T-helper 9 cell (primary cell): Measurements from ENCODE around the gene DNAJB2.

Source experiments
- DNase-seq: peaks from one replicate; pipeline ENCODE4 v3.0.0-alpha.2; 2020
- total RNA-seq, 2 donors: gene quantifications; one replicate each; lab custom pipeline; 2026; lab: John Stamatoyannopoulos, UW

The DNAJB2 gene
- total RNA-seq, result 92.4 to 137 reads per million in 2 donors

DNA sequence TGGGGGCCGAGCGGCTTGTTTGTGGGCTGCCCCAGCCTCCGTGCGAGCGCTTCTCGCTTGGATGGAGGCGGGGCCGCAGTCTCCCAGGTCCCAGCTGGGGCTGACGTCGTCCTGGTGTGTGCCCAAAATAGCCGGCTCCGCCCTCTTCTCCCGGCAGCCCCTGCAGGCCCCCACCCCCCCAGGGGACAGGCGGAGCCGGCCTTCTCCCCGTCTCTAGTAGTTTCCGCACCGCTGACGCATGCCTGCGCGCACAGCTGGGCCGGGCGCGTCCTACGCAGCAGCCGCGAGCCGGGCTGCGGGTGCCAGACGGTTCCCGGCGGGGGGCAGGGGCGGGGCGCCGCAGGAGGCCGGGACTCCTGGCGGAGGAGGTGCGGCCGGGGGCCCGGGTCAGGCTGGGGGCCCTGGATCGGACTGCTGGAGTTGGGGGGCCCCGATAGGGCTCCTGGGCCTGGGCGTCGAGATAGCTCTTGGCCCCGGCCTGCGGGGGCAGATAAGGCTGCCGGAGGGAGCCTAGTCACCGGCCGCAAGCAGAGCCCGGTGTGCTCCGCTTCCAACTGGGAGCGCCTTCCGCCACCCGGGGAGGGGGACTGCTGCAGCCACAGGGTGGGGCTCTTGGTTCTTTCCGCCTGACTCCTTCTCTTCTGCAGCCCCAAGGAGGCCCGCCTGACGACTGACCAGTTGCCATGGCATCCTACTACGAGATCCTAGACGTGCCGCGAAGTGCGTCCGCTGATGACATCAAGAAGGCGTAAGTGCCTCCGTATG lies at the start of gene DNAJB2:
Gene DNAJB2, plus strand, starts transcription at position 216 of the 765 bp plus-strand sequence. Its CDS starts 468 bp downstream, at position 684.
- peak; percentile 98 for DNase-seq

DNA sequence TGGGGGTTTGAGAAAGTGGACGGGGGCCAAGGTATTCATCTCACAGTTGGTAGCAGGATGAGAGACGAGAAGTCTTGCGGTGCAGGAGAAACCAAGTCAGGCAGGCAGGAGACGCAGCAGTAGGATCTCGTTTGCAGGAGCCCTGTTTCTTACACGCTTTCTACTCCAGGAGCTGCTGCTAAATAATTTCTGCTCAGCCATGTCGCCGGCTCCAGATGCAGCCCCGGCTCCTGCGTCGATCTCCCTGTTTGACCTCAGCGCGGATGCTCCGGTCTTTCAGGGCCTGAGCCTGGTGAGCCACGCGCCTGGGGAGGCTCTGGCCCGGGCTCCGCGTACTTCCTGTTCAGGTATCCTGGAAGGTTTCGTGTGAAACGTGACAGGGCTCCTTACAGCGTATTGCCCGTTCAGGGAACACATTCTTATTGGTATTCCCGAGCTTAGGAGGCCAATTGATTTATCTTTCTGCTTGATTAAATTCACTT lies 49.1 kb upstream of the DNAJB2 start:
- peak; percentile 24 for DNase-seq

DNA sequence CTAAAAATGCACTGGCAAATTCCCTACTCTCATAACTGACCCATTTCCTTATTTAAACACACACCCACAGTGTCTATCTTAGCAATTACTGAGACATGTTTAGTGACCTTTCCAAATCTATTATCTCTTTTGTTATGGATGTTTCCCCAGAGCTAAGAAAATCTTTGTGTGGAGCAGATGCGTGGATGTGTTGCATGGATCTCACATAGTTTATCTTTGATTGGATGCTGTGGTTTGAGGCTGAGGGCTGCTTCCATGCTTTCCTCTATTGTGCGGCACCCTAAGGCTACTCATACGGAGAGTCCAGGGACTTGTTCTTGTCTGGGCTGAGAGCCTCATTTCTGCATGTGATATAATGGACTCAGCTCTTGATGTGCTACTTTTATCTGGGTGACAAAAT lies 44.8 kb upstream of the DNAJB2 start:
- no peak for DNase-seq

DNA sequence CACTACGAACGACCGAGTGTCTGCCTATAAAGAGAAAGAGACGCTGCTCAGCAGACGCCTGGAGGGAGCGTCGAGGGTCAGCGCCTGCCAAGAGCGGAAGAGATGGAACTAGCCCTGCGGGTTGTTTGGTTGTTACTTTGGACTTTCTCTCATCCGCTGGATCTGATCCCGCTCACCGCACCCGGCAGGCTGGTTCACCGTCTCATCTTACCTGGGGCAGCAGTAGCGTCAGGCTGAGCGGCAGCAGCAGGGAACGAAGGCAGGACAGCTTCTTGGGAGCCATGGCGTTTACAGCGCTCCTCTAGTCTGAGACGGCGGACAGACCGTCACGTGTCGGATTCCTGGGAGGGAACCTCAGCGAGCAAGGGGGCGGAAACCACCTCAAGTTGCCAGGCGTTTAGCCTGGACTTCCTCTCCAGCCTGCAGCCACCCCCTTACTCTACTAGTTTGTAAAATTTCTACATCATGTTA lies 35.8 kb upstream of the DNAJB2 start:
- no peak for DNase-seq

DNA sequence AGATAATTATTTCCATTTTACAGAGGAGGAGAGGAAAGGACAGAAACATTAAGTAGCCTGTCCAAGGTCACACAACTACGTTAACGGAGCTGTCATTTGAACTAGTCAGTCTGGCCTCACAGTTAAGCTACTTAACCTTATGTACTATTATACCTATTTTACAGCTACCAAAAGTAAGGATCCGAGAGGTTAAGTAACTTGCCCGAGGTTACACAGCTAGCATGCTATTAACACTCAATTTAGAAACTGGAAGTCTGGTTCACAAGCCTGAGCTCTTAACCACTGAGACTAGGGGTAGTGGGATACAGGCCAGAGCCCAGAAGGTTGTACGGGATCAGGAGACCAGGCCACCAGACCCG lies 34.4 kb upstream of the DNAJB2 start:
- DNase-seq, result no peak

DNA sequence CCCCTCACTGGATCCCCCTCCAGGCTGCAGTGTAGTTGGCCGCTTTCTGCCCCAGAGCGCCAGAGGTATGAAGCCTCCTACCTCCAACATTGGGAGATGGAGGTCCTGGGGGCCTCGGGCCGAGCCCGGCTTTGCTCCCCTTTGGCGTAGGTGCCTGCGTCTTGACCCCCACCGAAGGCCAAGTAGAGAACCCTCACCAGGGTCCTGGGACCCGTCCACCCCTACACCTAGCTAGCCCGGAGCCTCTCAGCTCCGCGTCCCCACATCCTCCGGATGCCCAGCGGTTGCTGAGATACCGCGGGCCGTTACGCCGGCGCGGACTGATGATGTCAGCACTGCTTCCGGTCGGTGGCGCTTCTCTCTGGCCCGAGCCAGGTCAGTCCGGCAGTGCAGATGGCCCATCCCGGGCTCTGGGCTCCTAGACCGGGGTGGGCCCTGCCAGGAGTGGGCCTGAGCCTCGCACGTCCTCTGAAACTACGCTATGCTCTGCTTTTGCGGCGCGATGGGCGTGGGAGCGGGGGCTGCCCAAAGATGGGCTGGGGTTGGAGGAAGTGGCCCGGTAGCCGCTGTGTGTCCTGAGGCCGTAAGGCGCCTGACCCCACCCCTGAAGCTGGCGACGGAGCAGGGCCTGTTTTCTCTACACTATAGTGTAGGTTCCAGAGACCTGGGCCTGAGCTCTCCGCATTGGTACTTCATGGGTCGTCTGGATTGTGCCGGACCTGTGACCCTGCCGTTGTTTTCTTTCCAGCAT lies 33.8 kb upstream of the DNAJB2 start, which contains the start of the genes GLB1L and STK16:
Gene GLB1L, minus strand, starts transcription at position 297 of the 751 bp plus-strand sequence. CDS start 1,871 bp downstream, outside the sequence.
Gene STK16, plus strand, starts transcription at position 332 of the 751 bp plus-strand sequence. CDS start 521 bp downstream, outside the sequence.
- peak; percentile 81 for DNase-seq

DNA sequence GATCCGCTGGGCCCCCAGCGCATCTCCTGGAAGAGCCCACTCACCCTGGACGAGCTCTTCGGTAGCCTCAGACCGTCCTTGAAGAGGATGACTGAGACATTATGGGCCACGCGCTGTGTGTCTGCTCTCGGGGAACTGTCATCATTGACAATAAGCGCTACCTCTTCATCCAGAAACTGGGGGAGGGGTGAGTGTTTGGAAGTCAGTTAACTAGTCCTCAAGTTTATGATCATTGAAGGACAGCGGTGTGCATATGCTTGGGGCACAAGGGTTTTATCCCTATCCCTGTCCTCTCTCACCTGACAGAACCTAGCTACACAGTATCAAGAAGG lies 33.3 kb upstream of the DNAJB2 start:
- no peak for DNase-seq

DNA sequence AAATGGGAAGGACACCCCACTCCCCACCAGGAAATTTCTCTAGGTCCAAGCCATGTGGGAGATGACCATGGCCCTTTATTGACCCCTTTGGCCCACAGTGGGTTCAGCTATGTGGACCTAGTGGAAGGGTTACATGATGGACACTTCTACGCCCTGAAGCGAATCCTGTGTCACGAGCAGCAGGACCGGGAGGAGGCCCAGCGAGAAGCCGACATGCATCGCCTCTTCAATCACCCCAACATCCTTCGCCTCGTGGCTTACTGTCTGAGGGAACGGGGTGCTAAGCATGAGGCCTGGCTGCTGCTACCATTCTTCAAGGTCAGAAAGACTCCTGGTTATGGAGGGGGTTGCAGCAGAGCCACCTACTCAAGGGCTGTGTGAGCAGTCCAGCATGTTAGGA lies 32.6 kb upstream of the DNAJB2 start:
- DNase-seq, result no peak

DNA sequence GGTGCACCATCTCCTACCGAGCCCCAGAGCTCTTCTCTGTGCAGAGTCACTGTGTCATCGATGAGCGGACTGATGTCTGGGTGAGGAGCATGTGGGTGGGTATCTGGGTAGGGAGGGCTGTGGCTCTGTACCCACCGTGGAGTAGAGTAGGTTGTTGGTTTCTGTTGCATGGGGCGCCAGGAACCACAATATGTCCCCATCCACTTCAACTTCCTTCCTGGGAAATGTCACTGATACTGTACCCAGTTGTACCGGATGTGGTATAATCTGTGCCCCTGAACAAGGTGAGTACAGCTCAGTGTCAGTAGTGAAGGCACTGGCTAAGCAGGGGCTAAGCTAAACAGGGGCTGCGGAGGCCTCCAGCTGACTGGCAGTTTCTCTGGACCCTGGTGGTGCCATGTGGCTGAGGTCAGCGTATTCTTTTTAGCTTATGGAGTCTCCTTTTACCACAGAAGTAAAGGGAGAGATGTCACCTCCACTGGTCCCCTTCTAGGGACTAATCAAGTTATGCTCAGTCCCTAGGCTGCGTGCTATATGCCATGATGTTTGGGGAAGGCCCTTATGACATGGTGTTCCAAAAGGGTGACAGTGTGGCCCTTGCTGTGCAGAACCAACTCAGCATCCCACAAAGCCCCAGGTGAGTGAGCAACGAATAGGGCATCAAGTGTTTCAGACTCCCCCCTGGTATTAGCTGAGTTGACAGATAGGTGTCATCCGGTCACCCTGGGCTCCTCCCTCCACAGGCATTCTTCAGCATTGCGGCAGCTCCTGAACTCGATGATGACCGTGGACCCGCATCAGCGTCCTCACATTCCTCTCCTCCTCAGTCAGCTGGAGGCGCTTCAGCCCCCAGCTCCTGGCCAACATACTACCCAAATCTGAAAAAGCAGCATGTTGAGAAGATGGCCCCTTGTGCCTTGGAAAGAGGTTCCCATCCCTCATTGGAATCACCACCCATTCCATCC lies 31.2 kb upstream of the DNAJB2 start:
- DNase-seq, result peak; percentile 44

DNA sequence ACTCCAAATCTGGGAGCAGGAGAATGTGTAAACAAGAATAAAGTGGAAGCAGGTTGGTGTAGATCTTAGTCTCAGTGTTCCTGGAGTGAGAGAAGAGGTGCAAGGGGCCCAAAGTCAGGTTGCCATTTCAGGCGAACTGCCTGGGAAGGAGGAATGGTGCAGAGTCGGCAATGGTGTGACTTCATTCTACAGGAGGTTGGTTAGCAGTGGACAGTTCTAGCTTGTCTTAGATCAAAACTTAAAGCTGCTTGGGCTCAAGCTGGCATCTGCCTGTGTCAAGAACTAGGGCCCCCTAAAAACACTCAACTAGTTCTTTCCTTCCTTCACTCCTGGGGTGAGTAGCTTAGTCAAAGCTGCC lies 30.3 kb upstream of the DNAJB2 start:
- DNase-seq, result no peak

DNA sequence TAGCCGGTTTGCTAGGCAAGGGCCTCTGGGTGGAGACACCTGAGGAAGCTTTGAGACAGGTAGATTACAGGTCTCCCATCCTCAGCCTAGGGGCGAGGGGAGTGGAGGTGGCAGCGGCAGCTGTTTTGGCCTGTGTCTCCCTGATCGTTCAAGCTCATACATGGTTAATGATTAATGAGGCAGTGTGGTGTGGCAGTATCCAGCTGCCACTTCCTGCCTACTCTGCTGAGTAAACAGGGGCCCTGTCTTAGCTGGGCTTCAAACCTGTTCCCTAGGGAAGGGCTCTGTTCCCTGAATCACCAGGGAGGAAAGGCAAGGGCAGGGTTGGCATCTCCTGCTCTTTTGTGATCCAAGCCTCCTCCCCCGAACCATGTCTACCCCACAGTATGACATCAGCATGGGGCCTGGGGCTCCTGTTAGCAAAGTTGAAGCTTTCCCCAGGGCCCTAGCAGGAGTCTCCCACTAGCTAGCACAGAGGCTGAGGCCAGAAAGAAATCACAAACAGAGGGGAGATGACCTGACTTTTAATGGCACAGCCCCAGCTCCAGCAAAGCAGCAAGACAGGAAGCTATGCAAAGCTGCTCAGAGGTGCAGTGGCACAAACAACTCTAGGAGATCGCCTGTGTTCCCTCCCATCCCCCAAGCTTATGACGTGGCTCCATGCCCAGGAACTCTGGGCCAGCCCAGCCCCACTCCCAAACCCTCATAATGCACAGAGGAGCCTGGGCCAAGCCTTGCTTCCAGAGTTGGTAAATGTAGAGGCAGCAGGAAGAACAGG lies 29.8 kb upstream of the DNAJB2 start:
- DNase-seq, result peak; percentile 36

DNA sequence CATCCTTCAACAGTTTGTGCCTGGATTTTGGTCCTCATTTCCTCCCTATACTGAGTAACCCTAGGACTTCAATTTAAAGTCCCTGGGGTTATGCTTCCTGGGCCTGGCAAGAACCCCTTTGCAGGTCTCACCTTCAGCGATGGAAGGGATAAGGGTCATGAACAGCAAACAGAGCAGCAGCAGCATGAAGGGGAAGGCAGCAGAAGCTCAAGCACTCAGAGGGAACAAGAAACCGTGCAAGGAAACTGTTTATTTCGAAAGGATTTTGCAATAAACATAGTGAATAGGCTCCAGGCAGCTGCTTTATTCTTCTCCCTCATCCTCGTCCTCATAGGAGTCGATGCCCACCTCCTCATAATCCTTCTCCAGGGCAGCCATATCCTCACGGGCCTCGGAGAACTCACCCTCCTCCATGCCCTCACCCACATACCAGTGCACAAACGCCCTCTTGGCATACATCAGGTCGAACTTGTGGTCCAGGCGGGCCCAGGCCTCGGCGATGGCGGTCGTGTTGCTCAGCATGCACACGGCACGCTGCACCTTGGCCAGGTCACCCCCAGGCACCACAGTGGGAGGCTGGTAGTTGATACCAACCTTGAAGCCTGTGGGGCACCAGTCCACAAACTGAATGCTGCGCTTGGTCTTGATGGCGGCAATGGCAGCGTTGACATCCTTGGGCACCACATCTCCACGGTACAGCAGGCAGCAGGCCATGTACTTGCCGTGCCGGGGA lies 29.0 kb upstream of the DNAJB2 start:
- no peak for DNase-seq

DNA sequence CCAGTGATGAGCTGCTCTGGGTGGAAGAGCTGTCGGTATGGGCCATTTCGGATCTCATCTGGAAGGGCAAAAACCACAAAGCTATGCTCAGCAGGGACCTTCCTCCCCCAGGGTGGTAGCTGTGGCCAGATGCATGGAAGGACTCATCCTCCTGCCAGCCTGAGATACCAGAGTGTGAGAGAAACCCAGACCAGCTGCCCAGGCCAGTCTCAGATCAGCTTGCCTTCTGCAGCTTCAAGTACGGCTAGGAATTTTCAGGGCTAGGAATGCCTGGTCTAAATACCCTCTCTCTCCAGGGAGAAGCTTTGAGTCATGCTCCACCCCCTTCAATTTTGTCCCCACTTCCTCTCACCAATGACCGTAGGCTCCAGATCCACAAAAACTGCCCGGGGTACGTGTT lies 27.5 kb upstream of the DNAJB2 start:
- DNase-seq, result no peak

DNA sequence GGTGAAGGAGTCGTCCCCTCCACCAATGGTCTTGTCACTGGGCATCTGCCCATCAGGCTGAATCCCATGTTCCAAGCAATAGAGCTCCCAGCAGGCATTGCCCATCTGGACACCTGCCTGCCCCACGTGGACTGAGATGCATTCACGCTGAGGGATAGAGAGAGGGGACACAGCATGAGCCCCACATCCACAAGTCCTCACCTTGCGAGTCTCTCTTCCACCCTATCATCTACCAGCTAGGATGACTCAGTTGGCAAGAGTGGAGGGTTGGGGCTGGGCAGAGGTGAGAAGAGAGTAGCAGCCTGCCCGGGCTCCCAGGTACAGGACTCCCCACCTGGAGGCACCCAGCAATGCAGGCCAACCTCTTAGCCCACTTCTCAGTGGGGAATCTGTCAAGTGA lies 27.1 kb upstream of the DNAJB2 start:
- DNase-seq, result no peak

DNA sequence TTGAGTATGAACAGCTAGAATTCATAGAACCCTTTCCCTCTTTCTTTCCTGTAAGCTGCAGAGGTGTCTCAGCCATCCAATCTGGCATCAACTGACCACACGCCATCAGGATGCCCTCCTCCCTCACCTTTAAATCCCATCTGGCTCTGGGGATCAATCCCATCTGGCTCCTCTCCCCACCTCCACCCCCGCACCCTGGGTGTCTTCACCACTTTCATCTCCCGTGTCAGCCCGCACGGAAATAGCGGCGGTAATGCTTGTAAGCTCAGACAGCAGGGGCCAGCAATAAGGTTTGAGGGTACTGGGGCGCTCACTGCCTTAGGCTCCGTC lies 26.6 kb upstream of the DNAJB2 start:
- DNase-seq, result peak; percentile 25

DNA sequence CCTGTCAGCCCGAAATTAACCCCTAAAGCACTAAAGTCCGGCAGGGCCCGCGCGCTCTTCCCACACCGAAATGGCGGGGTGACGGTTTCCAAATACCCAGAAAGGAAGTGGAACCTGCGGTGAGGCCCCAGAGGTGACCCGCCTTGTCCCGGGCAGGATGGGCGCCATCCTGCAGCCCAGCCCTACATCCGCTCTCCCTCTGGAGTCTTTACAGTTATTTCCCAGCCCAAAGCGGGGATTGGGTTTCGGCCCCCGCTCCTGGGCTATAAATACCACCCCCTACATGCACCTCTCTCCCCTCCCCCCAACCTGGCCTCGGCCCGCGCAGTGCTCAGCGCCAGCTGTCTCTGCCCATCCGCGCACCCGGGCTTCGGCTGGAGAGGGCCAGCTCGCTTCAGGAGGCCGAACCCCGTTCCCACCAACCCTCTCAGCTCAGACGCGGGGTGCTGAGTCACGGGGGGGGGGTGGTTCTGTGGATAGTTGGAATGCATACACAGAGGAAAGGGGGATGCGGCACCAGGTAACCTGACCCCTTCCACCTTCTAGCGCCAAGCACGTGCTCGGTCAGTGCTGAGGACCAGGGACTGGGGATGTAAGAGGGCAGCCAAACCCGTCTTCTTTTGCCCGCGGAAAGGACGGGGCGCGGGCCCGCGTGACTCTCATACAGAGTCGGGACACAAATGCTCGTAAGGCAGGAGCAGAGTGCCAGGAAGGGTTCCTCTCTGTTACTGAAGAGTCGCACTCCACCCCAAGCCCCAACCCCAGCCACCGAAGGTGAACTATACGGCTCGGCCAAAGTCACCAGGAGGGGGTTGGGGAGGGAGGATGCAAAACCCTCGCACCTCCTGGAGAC lies 26.0 kb upstream of the DNAJB2 start, which contains the start of gene TUBA4B:
Gene TUBA4B, plus strand, starts transcription at position 344 of the 853 bp plus-strand sequence. Its CDS starts 165 bp downstream, at position 509.
- peak; percentile 38 for DNase-seq

DNA sequence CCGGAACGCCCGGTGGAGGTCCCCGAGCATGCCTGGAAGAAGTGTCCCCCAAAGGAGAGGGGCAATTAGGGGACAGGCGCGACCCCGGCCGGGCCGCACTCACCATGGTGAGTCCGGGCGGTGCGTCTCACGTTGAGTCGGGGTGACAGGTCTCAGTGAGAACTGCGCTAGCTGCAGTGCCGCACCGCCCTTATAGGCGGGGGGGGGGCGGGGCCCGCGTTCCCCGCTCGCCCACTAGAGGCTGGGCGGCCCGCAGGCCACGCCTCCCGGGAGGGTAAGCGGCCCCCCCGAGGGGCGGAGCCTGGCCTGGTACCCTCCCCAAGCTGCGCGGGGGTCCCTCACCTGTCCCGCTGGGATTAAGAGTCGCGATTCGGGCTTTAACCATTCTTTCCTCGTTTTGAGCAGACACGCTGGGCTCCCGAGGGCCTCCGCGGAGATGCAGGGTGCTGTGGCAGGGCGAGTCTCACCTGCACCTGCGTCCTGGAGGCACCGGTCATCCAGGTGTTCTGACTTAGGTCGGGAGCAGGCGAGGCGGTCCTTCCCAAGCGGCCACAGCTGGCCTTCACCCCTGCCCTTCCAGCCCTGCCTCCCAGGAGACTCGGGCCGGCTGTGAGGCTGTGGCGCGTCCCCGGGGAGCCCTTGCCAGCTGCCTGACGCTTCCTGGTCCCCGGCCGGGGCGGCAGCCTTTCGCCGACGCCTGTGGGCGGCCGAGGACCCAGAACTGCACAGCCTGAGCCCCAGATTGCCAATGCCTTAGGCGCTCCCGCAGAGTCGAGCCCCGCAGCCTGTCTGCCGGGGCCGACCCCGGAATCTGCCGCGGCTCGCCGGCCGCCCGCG lies 25.2 kb upstream of the DNAJB2 start, which contains the start of gene TUBA4A:
Gene TUBA4A, minus strand, starts transcription at position 166 of the 837 bp plus-strand sequence. Its CDS starts 60 bp downstream, at position 106.
- DNase-seq, result peak; percentile 91

DNA sequence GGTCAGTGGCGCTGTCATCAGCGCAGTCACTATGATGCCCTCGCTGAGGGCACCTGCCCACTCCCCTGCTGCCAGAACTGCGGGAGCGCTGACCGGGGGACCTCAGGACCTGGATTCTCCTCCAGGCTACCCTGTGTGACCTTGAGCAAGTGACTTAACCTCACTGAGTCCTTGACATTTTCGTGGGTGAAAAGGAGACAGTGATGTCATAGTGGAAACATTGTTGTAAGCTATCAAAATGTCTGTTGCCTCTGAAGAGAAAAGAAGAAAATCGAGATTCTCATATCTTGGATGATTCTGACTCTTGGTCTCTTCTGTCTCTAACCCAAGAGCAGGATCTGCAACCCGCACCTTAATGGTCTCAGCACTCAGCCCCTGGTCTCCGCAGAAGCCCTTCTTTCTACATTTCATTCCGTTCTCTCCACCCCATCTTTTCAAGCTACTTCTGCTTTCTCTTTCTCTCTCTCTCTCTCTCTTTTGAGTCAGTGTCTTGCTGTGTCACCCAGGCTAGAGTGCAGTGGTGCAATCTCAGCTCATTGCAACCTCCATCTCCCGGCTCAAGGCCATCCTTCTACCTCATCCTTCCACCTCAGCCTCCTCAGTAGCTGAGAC lies 24.5 kb upstream of the DNAJB2 start:
- peak; percentile 27 for DNase-seq
